ENCODE data around the gene SCD5. TPM values are rescaled to one million over a fixed set of nuclear protein-coding genes. Genes with fewer than 3 reads are reported as not detected.

The SCD5 gene
- total and polyA plus RNA-seq, 2 of the 8 experiments (the other 6 are each of a cell fraction or from before 2014, with no cell fraction given), result 0.92 to 1.2 TPM

DNA sequence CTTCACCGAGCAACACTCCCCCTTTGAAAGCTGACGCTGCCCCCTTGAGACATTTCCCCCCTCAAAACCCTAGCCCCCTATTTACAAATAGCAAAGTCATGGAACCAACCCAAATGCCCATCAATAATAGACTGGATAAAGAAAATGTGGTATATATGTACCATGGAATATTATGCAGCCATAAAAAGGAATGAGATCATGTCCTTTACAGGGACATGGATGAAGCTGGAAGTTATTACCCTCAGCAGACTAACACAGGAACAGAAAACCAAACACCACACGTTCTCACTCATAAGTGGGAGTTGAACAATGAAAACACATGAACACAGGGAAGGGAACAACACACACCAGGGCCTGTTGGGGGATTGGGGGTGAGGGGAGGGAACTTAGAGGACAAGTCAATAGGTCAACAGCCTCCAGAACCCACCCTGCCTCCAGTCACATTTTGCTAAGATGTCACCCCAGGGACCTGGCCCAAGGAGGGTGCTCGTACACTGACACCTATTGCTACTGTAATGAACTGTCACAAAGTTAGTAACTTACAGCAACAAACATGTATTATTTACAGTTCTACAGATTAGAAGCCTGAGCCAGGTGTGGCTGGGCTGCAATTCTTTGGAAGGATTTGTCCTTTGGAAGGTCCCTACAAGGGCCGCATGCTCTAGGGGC lies 20.6 kb downstream of the SCD5 start:
- POLR2A ChIA-PET (ENCODE audit: partially characterized antibody), result interaction anchor here (1.5 kb wide), 1 partner anchor 19 kb away, joined by 3 read pairs; no protein-coding TSS in a partner anchor
- H3K27ac ChIP-seq (ENCODE audit: low read depth, low read length), result no peak overlapping the region
- no peak overlapping the region for H3K14ac ChIP-seq (ENCODE audit: insufficient read length)
- WGBS, 2 experiments (ENCODE audit: extremely low coverage in 1 of 2, insufficient coverage in 1 of 2, insufficient read length in 1 of 2, insufficient replicate concordance in 2 of 2, low coverage in 1 of 2, low lambda C conversion rate in 2 of 2, missing lambda C conversion rate in 1 of 2), result 86% methylated on average over 5 of the region's 5 CpGs; no CpG with 5 or more reads in 1 of the 2 experiments
- no peak for DNase-seq (ENCODE audit: low read depth in 1 of 2, low spot score in 2 of 2)
- H2BK120ac ChIP-seq (replicated peaks; ENCODE audit: low read depth, low read length), result no peak overlapping the region
- no peak overlapping the region for H2AK5ac ChIP-seq (ENCODE audit: low read depth, low read length)
- H3K9me3 ChIP-seq (ENCODE audit: insufficient read depth in 2 of 2, low read depth in 1 of 2, low read length in 1 of 2), result no peaks in the 10 kb centered on the region
- H3K56ac ChIP-seq (replicated peaks; ENCODE audit: insufficient read length, low read depth, low read length), result no peak overlapping the region
- no peak overlapping the region for H3K18ac ChIP-seq (ENCODE audit: extremely low read depth, low read length)
- H3K23me2 ChIP-seq (ENCODE audit: low read depth, low read length), result no peaks in the 10 kb centered on the region
- H3K27me3 ChIP-seq (replicated peaks in 1 of 4; ENCODE audit: control insufficient read depth in 3 of 4, extremely low read depth in 1 of 4, insufficient read depth in 3 of 4, low read length in 3 of 4), result peaks cover 12 to 26% (median 22%) of the 10 kb centered on the region in 4 experiments
- H2BK12ac ChIP-seq (ENCODE audit: low read depth, low read length), result no peak overlapping the region
- no peak overlapping the region for H4K8ac ChIP-seq (ENCODE audit: extremely low read depth, insufficient read depth, low read length)
- H2BK5ac ChIP-seq (ENCODE audit: low read depth, low read length), result no peak overlapping the region
- FAIRE-seq, result no peak
- TF ChIP-seq RFX5 (IDR thresholded peaks at IDR 0.05; ENCODE audit: borderline replicate concordance, low read depth, low read length) (no peak), SP2 (IDR thresholded peaks at IDR 0.05; ENCODE audit: low read length) (no peak), SP1 (IDR thresholded peaks at IDR 0.05; ENCODE audit: low read depth, low read length) (no peak), ZNF274 (IDR thresholded peaks at IDR 0.05; ENCODE audit: borderline replicate concordance, extremely low read depth, low read length) (no peak), PHF8 (conservative IDR thresholded peaks at IDR 0.05; ENCODE audit: low read depth, low read length) (no peak)
- H4K91ac ChIP-seq (replicated peaks; ENCODE audit: insufficient read length, low read length), result no peak overlapping the region
- H3K4me3 ChIP-seq (ENCODE audit: extremely low read depth in 1 of 4, insufficient read depth in 2 of 4, low read depth in 3 of 4, low read length in 4 of 4), result no peak overlapping the region
- no peak overlapping the region for H3K23ac ChIP-seq (ENCODE audit: insufficient read length)
- no peak overlapping the region for H2BK15ac ChIP-seq (ENCODE audit: low read length)
- peaks cover 0 to 8% (median 3%) of the 10 kb centered on the region in 4 experiments; a peak in 4 of 7 replicates for H3K4me1 ChIP-seq (replicated peaks in 1 of 4; ENCODE audit: control insufficient read depth in 3 of 4, insufficient read depth in 4 of 4, low read length in 3 of 4)
- H3K9ac ChIP-seq (replicated peaks in 1 of 4; ENCODE audit: extremely low read depth in 1 of 4, low read depth in 3 of 4, low read length in 3 of 4), result no peak overlapping the region
- no peak overlapping the region for H3K4me2 ChIP-seq (ENCODE audit: insufficient read depth in 1 of 2, low read depth in 2 of 2, low read length in 2 of 2)
- no peaks in the 10 kb centered on the region for H3K79me2 ChIP-seq (ENCODE audit: control insufficient read depth in 1 of 2, insufficient read depth in 2 of 2, low read length in 2 of 2)
- H3K36me3 ChIP-seq (ENCODE audit: control insufficient read depth in 2 of 4, insufficient read depth in 4 of 4, low read length in 3 of 4), result no peaks in the 10 kb centered on the region
- H4K5ac ChIP-seq (ENCODE audit: insufficient read length, low read depth, low read length), result no peak overlapping the region
- H3K79me1 ChIP-seq (ENCODE audit: low read depth, low read length), result no peaks in the 10 kb centered on the region
- H2AFZ ChIP-seq (ENCODE audit: low read length), result no peak overlapping the region
- CTCF ChIA-PET (ENCODE audit: partially characterized antibody), result interaction anchor here (0.6 to 5.0 kb wide), 8 partner anchors 8 to 177 kb away, joined by 3 to 21 read pairs (median 4); no protein-coding TSS in a partner anchor
- no peak overlapping the region for H2BK20ac ChIP-seq (ENCODE audit: low read length)
- H3K4ac ChIP-seq (replicated peaks; ENCODE audit: insufficient read length, low read depth, low read length), result no peak overlapping the region
- H4K20me1 ChIP-seq (replicated peaks in 1 of 2; ENCODE audit: control insufficient read depth in 1 of 2, insufficient read depth in 2 of 2, low read length in 2 of 2), result peaks cover 3 to 7% of the 10 kb centered on the region in 2 experiments
